SK-N-SH (cell line): ENCODE results near the gene FBXO21. TPM values are rescaled to one million over a fixed set of nuclear protein-coding genes. Genes with fewer than 3 reads are reported as not detected.

ENCODE experiments used
- CTCF ChIA-PET: fragments of 300-600, 350-600 bp; formaldehyde crosslinking; extraction: SDS; loops from one replicate; lab custom pipeline; 2021; lab: Yijun Ruan, JAX
- POLR2A ChIA-PET: fragments of 350-600 bp; sonication (Branson Sonifier 250); formaldehyde crosslinking; extraction: SDS; loops from one replicate; lab custom pipeline; 2020; ENCODE audit warnings: antibody characterized with exemption, inconsistent platforms; lab: Yijun Ruan, JAX
- DNase-seq: peaks from one replicate; pipeline ENCODE4 v3.0.0; 2012
- H2AFZ ChIP-seq: fragments of 200-600 bp; sonication (generic); 2 replicates; pipeline ENCODE4 v1.8.1; 2016; ENCODE audit warnings: antibody characterized with exemption, mild to moderate bottlenecking, low read depth
- H3F3A ChIP-seq: fragments of 200-600 bp; sonication (generic); replicated peaks from 2 replicates; pipeline ENCODE3; 2016; ENCODE audit warnings: antibody characterized with exemption, mild to moderate bottlenecking; ENCODE audit not compliant: insufficient read depth
- H3K27ac ChIP-seq, 2 experiments: fragments of 200-500 bp in 1 of 2; fragments of 200-600 bp in 1 of 2; sonication (Bioruptor generic) in 1 of 2; sonication (generic), shearing (Covaris generic) in 1 of 2; 2 replicates each; pipeline versions ENCODE4 v1.5.1 to v1.6.1; 2014 to 2016; ENCODE audit warnings: low read depth in 2 of 2, inconsistent platforms in 1 of 2, low read length in 1 of 2, mild to moderate bottlenecking in 1 of 2, mixed read lengths in 1 of 2
- H3K27me3 ChIP-seq: fragments of 200-600 bp; sonication (generic), shearing (Covaris generic); 2 replicates; pipeline ENCODE4 v1.6.1; 2016; ENCODE audit warnings: mixed run types; ENCODE audit not compliant: insufficient read depth
- H3K36me3 ChIP-seq, 2 experiments: fragments of 200-500 bp in 1 of 2; fragments of 200-600 bp in 1 of 2; sonication (Bioruptor generic) in 1 of 2; sonication (generic) in 1 of 2; replicated peaks in 1 of 2; 2 replicates each; pipeline versions ENCODE3 to v1.5.1; 2014 to 2016; ENCODE audit warnings: low read length in 1 of 2, mild to moderate bottlenecking in 1 of 2; ENCODE audit not compliant: insufficient read depth in 2 of 2, control insufficient read depth in 1 of 2
- H3K4me1 ChIP-seq, 2 experiments: fragments of 200-500 bp in 1 of 2; fragments of 200-600 bp in 1 of 2; sonication (Bioruptor generic) in 1 of 2; sonication (generic), shearing (Covaris generic) in 1 of 2; 2 replicates each; pipeline versions ENCODE4 v1.5.1 to v1.6.1; 2014 to 2016; ENCODE audit warnings: low read depth in 1 of 2, low read length in 1 of 2, mixed run types in 1 of 2; ENCODE audit not compliant: insufficient read depth in 2 of 2, control insufficient read depth in 1 of 2
- H3K4me2 ChIP-seq: fragments of 200-600 bp; sonication (generic), shearing (Covaris generic); 2 replicates; pipeline ENCODE4 v1.6.1; 2017; ENCODE audit warnings: mixed run types
- H3K4me3 ChIP-seq, 2 experiments: fragments of 200-500 bp in 1 of 2; fragments of 200-600 bp in 1 of 2; sonication (Bioruptor generic) in 1 of 2; sonication (generic), shearing (Covaris generic) in 1 of 2; 2 replicates each; pipeline versions ENCODE4 v1.5.1 to v1.8.1; 2014 to 2016; ENCODE audit warnings: low read depth in 2 of 2, inconsistent platforms in 1 of 2, low read length in 1 of 2, mild to moderate bottlenecking in 1 of 2, mixed read lengths in 1 of 2, moderate library complexity in 1 of 2
- H3K79me2 ChIP-seq: fragments of 200-600 bp; sonication (generic); 2 replicates; pipeline ENCODE4 v1.8.1; 2017; ENCODE audit warnings: mild to moderate bottlenecking; ENCODE audit not compliant: insufficient read depth
- H3K9ac ChIP-seq: fragments of 200-600 bp; sonication (generic); 2 replicates; pipeline ENCODE4 v1.6.1; 2017; ENCODE audit warnings: mixed run types
- H3K9me2 ChIP-seq: fragments of 200-600 bp; sonication (generic); 2 replicates; pipeline ENCODE4 v1.6.1; 2017; ENCODE audit warnings: mixed run types
- H3K9me3 ChIP-seq: fragments of 200-600 bp; sonication (generic); 2 replicates; pipeline ENCODE4 v1.6.1; 2017; ENCODE audit warnings: mixed run types, mild to moderate bottlenecking, moderate library complexity
- H4K20me1 ChIP-seq: fragments of 200-600 bp; sonication (generic); 2 replicates; pipeline ENCODE4 v1.6.1; 2017; ENCODE audit warnings: mild to moderate bottlenecking, mixed run types; ENCODE audit not compliant: insufficient read depth
- CHD2 ChIP-seq: fragments of 150-350 bp; IDR thresholded peaks from 2 replicates; pipeline ENCODE4 v1.6.1; 2018; ENCODE audit warnings: low read length; ENCODE audit not compliant: partially characterized antibody
- ELF1 ChIP-seq: IDR thresholded peaks from 2 replicates; pipeline ENCODE4 v1.4.0; 2012
- EP300 ChIP-seq, 2 experiments: IDR thresholded peaks; 2 replicates each; pipeline versions ENCODE4 v1.4.0 to v1.6.1; 2012; ENCODE audit warnings: borderline replicate concordance in 1 of 2, low read depth in 1 of 2, low read length in 1 of 2
- EZH2phosphoT487 ChIP-seq: fragments of 200-600 bp; sonication (generic); IDR thresholded peaks from 2 replicates; pipeline ENCODE4 v1.6.1; 2017; ENCODE audit warnings: low read depth, mixed run types, mild to moderate bottlenecking, antibody characterized with exemption, moderate library complexity, borderline replicate concordance
- FOSL2 ChIP-seq: IDR thresholded peaks from 2 replicates; pipeline ENCODE4 v1.4.0; 2012; ENCODE audit warnings: low read depth, mild to moderate bottlenecking, moderate library complexity, borderline replicate concordance
- FOXJ3 ChIP-seq: sonication (generic); formaldehyde crosslinking; IDR thresholded peaks from 2 replicates; pipeline ENCODE4 v1.5.1; 2020; ENCODE audit warnings: mild to moderate bottlenecking, missing genetic modification reagents
- FOXM1 ChIP-seq: IDR thresholded peaks from 2 replicates; pipeline ENCODE4 v1.4.0; 2012; ENCODE audit warnings: low read depth, mild to moderate bottlenecking
- GATA2 ChIP-seq: sonication (generic); formaldehyde crosslinking; IDR thresholded peaks from 2 replicates; pipeline ENCODE4 v1.5.0; 2020; ENCODE audit warnings: mild to moderate bottlenecking, missing genetic modification reagents
- JUND ChIP-seq: IDR thresholded peaks from 2 replicates; pipeline ENCODE4 v1.4.0; 2012
- MEF2A ChIP-seq: IDR thresholded peaks from 2 replicates; pipeline ENCODE4 v1.4.0; 2012; ENCODE audit warnings: low read depth, borderline replicate concordance
- NFIC ChIP-seq: IDR thresholded peaks from 2 replicates; pipeline ENCODE4 v1.4.0; 2012; ENCODE audit warnings: borderline replicate concordance
- NRF1 ChIP-seq: IDR thresholded peaks from 2 replicates; pipeline ENCODE4 v1.6.1; 2012; ENCODE audit warnings: low read depth, mild to moderate bottlenecking, low read length
- POLR2AphosphoS5 ChIP-seq: IDR thresholded peaks from 2 replicates; pipeline ENCODE4 v1.6.1; 2012; ENCODE audit warnings: low read depth, low read length
- RCOR1 ChIP-seq: fragments of 150-350 bp; IDR thresholded peaks from 2 replicates; pipeline ENCODE4 v1.6.1; 2017; ENCODE audit warnings: antibody characterized with exemption, low read length
- RFX5 ChIP-seq: IDR thresholded peaks from 2 replicates; pipeline ENCODE4 v1.6.1; 2012; ENCODE audit warnings: mild to moderate bottlenecking, improper control_type of control experiment, low read length
- RXRA ChIP-seq: IDR thresholded peaks from 2 replicates; pipeline ENCODE4 v1.4.0; 2012; ENCODE audit warnings: low read depth, mild to moderate bottlenecking, borderline replicate concordance
- SIN3A ChIP-seq: IDR thresholded peaks from 2 replicates; pipeline ENCODE4 v1.6.1; 2012; ENCODE audit warnings: low read depth, mild to moderate bottlenecking, low read length, moderate library complexity, borderline replicate concordance
- SMC3 ChIP-seq: IDR thresholded peaks from 2 replicates; pipeline ENCODE4 v1.6.1; 2012; ENCODE audit warnings: low read depth, low read length, improper control_type of control experiment
- TCF12 ChIP-seq: IDR thresholded peaks from 2 replicates; pipeline ENCODE4 v1.4.0; 2012
- WGBS: methylation state at CpG from one replicate; pipeline ENCODE4 v1.1.6; 2017; ENCODE audit warnings: low lambda C conversion rate; 5-methylcytosine and 5-hydroxymethylcytosine counted together
- polyA plus RNA-seq, 3 experiments: library from polyadenylated mRNA; depleted of rRNA; stranded (reverse); fragments of >200 nt; gene quantifications; 2 replicates each; pipeline ENCODE4 v1.2.3, GENCODE V29; 2012
- TF ChIP-seq, protein P1 (sequence below): IDR thresholded peaks from 2 replicates; pipeline ENCODE4 v1.4.0; 2012; ENCODE audit warnings: low read depth, borderline replicate concordance
- TF ChIP-seq, protein P2 (sequence below): IDR thresholded peaks from 2 replicates; pipeline ENCODE4 v1.6.1; 2012; ENCODE audit warnings: mild to moderate bottlenecking, low read depth, low read length, moderate library complexity
- TF ChIP-seq, protein P3 (sequence below): IDR thresholded peaks from 2 replicates; pipeline ENCODE4; 2012

Gene FBXO21
- polyA plus RNA-seq, 1 of the 3 experiments (the other 2 are of a cell fraction): 44.2 TPM

DNA sequence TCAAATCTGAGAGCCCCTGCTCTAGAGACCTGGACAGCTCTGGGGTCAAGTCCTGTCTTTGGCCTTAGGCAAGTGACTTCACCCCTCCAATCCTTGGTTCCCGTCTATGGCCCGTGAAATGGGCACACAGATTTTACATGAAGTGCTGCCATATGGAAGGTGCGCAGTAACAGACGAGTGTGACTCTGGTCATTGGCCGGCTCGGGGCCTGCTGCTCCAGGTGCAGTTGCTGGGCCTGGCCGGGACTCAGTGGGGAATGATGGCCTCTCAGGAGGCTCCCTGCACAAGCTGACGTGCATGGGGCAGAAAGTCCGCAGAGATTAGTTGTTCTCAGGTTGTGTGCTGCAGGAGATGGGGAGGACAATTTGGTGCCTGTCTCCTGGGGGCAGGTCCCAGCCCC is 77.0 kb downstream of the FBXO21 start:
- DNase-seq: no peak
- Histone ChIP-seq H3K9ac (no peak overlapping the region), H3K4me1 (no peaks in the 10 kb centered on the region), H3K9me3 (no peaks in the 10 kb centered on the region), H3F3A (no peaks in the 10 kb centered on the region), H4K20me1 (no peaks in the 10 kb centered on the region), H3K4me3 (no peak overlapping the region), H3K9me2 (no peaks in the 10 kb centered on the region), H2AFZ (no peak overlapping the region), H3K27me3 (no peaks in the 10 kb centered on the region), H3K27ac (no peak overlapping the region), H3K79me2 (no peaks in the 10 kb centered on the region), H3K36me3 (no peaks in the 10 kb centered on the region), H3K4me2 (no peak overlapping the region)
- 86% methylated on average over 9 of the region's 9 CpGs for whole genome bisulfite sequencing
- POLR2A ChIA-PET: no interaction called here
- TF ChIP-seq CHD2 (no peak), RCOR1 (no peak), FOSL2 (no peak), FOXM1 (no peak), TCF12 (no peak), NRF1 (no peak), MEF2A (no peak), POLR2AphosphoS5 (no peak), FOXJ3 (CRISPR knock-in tag) (no peak), EZH2phosphoT487 (no peak)
- CTCF ChIA-PET: interaction anchor here (2.7 kb wide), 1 partner anchor 410 kb away, joined by 9 read pairs; no protein-coding TSS in a partner anchor

DNA sequence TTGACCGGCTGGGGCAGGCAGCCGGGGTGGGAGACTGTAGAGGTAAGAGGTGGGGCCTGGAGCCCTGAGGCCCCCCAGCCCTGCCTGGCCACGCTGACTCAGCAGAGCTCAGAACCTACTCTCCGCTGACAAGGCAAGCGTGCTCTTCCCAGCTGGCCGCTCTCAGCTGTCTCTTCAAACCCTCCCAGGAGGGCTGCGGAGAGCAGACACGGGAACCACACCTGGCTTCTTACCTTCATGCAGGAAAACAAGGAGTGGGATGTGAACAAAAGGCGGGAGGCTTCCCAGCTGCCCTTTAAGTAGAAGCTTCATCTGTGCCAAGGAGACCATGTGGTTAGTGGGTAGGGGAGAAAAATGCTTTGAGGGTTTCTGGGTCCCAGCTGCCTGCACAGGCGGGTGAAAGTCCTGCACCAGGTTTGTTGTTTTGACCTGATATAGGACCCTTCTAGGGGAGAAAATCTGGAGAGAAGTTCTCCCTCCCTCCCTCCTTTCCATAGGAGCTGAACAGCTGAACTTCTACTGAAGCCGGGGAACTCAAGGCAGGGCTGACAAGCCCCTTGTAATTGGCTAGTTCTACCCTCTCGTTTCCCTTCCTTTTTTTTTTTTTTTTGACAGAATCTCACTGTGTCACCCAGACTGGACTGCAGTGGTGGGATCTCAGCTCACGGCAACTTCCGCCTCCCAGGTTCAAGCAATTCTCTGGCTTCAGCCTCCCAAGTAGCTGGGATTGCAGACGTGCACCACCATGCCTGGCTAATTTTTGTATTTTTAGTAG is 78.3 kb downstream of the FBXO21 start:
- Histone ChIP-seq H3K4me1 (no peaks in the 10 kb centered on the region), H3K9me3 (no peaks in the 10 kb centered on the region), H3F3A (no peaks in the 10 kb centered on the region), H3K4me3 (no peak overlapping the region), H3K9me2 (no peaks in the 10 kb centered on the region), H3K27me3 (no peaks in the 10 kb centered on the region), H3K79me2 (no peaks in the 10 kb centered on the region), H4K20me1 (no peaks in the 10 kb centered on the region), H3K4me2 (no peak overlapping the region), H3K27ac (no peak overlapping the region), H2AFZ (no peak overlapping the region), H3K9ac (no peak overlapping the region), H3K36me3 (no peaks in the 10 kb centered on the region)
- ChIA-PET POLR2A (interaction anchor here (0.7 kb wide), 1 partner anchor 42 kb away, joined by 5 read pairs; no protein-coding TSS in a partner anchor), CTCF (interaction anchor here (1.0 to 2.7 kb wide), 3 partner anchors 8 to 408 kb away, joined by 3 to 16 read pairs (median 9); no protein-coding TSS in a partner anchor)
- 70% methylated on average over 10 of the region's 15 CpGs for WGBS
- no peak for DNase-seq
- TF ChIP-seq MEF2A (no peak), FOXM1 (no peak), EZH2phosphoT487 (no peak), RFX5 (no peak), ELF1 (no peak), RCOR1 (no peak), RXRA (no peak), NFIC (no peak), SIN3A (no peak), EP300 (IDR thresholded peaks at IDR 0.05; ENCODE audit: borderline replicate concordance in 1 of 2, low read depth in 1 of 2, low read length in 1 of 2) (no peak), JUND (no peak), SMC3 (no peak), GATA2 (CRISPR knock-in tag) (no peak)
- TF ChIP-seq, protein P1, sequence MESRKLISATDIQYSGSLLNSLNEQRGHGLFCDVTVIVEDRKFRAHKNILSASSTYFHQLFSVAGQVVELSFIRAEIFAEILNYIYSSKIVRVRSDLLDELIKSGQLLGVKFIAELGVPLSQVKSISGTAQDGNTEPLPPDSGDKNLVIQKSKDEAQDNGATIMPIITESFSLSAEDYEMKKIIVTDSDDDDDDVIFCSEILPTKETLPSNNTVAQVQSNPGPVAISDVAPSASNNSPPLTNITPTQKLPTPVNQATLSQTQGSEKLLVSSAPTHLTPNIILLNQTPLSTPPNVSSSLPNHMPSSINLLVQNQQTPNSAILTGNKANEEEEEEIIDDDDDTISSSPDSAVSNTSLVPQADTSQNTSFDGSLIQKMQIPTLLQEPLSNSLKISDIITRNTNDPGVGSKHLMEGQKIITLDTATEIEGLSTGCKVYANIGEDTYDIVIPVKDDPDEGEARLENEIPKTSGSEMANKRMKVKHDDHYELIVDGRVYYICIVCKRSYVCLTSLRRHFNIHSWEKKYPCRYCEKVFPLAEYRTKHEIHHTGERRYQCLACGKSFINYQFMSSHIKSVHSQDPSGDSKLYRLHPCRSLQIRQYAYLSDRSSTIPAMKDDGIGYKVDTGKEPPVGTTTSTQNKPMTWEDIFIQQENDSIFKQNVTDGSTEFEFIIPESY: no peak
- TF ChIP-seq, protein P2, sequence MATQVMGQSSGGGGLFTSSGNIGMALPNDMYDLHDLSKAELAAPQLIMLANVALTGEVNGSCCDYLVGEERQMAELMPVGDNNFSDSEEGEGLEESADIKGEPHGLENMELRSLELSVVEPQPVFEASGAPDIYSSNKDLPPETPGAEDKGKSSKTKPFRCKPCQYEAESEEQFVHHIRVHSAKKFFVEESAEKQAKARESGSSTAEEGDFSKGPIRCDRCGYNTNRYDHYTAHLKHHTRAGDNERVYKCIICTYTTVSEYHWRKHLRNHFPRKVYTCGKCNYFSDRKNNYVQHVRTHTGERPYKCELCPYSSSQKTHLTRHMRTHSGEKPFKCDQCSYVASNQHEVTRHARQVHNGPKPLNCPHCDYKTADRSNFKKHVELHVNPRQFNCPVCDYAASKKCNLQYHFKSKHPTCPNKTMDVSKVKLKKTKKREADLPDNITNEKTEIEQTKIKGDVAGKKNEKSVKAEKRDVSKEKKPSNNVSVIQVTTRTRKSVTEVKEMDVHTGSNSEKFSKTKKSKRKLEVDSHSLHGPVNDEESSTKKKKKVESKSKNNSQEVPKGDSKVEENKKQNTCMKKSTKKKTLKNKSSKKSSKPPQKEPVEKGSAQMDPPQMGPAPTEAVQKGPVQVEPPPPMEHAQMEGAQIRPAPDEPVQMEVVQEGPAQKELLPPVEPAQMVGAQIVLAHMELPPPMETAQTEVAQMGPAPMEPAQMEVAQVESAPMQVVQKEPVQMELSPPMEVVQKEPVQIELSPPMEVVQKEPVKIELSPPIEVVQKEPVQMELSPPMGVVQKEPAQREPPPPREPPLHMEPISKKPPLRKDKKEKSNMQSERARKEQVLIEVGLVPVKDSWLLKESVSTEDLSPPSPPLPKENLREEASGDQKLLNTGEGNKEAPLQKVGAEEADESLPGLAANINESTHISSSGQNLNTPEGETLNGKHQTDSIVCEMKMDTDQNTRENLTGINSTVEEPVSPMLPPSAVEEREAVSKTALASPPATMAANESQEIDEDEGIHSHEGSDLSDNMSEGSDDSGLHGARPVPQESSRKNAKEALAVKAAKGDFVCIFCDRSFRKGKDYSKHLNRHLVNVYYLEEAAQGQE: no peak
- TF ChIP-seq, protein P3, sequence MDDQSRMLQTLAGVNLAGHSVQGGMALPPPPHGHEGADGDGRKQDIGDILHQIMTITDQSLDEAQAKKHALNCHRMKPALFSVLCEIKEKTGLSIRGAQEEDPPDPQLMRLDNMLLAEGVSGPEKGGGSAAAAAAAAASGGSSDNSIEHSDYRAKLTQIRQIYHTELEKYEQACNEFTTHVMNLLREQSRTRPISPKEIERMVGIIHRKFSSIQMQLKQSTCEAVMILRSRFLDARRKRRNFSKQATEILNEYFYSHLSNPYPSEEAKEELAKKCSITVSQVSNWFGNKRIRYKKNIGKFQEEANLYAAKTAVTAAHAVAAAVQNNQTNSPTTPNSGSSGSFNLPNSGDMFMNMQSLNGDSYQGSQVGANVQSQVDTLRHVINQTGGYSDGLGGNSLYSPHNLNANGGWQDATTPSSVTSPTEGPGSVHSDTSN: no peak
